GM18867 (cell line): ENCODE data around the gene KDM5D.

Experiments
- ATAC-seq: cut with Tn5 transposase; IDR thresholded peaks from one replicate; pipeline ENCODE4 v1.9.1; 2021; ENCODE audit warnings: mild to moderate bottlenecking, moderate library complexity; ENCODE audit not compliant: unreplicated experiment

Gene KDM5D

GRCh38 chrY:19744381-19745378, at the start of gene KDM5D:
Gene KDM5D (minus strand): TSS chrY:19744726. CDS start chrY:19744534, 192 bp downstream.
- no peak for ATAC-seq

GRCh38 chrY:19768375-19768774, 23.8 kb upstream of the KDM5D start:
- no peak for ATAC-seq

GRCh38 chrY:19743331-19743730, 1.2 kb downstream of the KDM5D start:
- ATAC-seq = no peak

- ATAC-seq = no peak
These were observed 2.4 kb downstream of the KDM5D start for GRCh38 chrY:19742153-19742552.

DNA sequence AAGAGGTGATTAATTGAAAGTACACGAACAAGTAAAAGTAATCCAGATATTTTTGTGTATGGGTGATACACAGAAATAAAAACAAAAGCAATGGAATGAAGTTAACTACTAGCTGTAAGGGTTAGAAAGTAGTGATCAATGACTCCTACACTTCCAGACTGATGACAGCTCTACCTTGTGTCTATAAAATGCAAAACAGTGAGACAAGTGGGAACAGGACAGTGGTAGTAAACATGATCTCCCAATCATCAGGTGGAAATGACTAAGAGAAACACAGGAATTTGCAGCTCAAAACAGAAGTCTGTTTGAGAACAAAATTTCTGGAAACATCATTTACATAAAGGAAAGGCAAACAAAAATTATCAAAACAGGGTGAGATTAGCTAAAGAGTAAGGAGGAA, 10.1 kb downstream of the KDM5D start:
- no peak for ATAC-seq

GRCh38 chrY:19717950-19718349, 26.6 kb downstream of the KDM5D start:
- no peak for ATAC-seq

- ATAC-seq = no peak
These were observed 27.4 kb downstream of the KDM5D start for GRCh38 chrY:19717146-19717545.

- ATAC-seq = no peak
These were observed 29.3 kb downstream of the KDM5D start for GRCh38 chrY:19715226-19715625.

- no peak for ATAC-seq
These were observed 31.1 kb downstream of the KDM5D start for GRCh38 chrY:19713430-19713829.

DNA sequence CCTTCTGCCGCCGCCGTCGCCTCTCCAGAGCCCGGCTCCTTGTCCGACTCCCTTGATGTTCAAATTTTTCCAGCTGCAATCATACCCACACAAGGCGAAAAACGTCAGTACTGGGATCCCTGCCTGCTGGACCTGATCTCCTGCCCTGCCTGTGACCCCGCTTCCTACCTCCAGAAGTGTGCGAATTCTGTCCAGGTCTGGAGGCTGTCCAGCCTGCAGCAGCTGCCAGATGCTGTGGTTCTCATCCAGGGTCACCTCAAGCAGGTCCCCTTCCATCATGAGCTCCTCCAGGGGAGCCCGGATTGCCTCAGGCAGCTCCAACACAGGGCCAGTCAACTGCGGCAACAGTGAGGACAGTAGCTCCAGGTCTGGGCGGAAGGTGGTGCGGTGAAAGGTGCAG, 38.3 kb downstream of the KDM5D start:
- ATAC-seq = no peak

DNA sequence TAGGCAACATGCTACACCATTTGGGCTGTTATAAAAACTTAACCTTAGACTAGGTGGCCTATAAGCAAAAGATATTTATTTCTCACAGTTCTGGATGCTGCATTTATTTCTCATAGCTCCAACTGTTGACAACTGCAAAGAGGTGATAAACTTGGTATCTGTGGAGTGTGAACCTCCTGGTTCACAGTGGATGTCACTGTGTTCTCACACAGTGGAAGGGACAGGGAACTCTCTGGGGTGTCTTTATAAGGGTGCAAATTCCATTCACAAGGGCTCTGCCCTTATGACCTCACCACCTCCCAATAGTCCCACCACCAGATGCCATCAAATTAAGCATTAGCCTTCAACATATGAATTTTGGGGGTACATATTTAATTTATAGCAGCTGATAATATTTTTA, 46.0 kb downstream of the KDM5D start:
- ATAC-seq = no peak

DNA sequence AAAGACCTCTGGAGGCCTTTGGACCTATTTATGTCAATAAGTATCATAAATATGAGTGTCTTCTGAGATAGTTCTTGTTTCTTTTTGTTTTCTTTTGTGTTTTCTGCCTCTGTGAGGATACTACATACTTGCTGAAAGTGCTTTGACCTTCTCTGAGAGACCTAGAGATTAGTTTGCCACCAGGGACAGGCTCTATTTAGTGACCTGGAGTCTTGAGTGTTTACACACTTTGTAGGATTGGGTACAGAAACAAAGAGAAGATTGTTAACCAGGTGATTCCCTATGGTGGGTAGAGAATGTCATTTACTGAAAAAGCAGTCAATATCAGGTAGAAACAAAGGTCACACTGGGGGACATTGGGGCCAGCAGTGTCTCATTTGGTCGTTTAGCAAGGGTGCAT, 63.7 kb downstream of the KDM5D start:
- no peak for ATAC-seq
